Ishikawa (cell line): ENCODE measurements around the gene KCNK15.

Experiments
- CREB1 ChIP-seq: IDR thresholded peaks from 2 replicates; pipeline ENCODE4 v1.6.1; 2012; ENCODE audit warnings: low read depth
- REST ChIP-seq: IDR thresholded peaks from 2 replicates; pipeline ENCODE4 v1.6.1; 2012; ENCODE audit warnings: low read depth, mild to moderate bottlenecking
- TAF1 ChIP-seq: IDR thresholded peaks from 2 replicates; pipeline ENCODE4 v1.6.1; 2012; ENCODE audit warnings: low read depth, mild to moderate bottlenecking
- TEAD4 ChIP-seq: IDR thresholded peaks from 2 replicates; pipeline ENCODE4 v1.6.1; 2012

DNA sequence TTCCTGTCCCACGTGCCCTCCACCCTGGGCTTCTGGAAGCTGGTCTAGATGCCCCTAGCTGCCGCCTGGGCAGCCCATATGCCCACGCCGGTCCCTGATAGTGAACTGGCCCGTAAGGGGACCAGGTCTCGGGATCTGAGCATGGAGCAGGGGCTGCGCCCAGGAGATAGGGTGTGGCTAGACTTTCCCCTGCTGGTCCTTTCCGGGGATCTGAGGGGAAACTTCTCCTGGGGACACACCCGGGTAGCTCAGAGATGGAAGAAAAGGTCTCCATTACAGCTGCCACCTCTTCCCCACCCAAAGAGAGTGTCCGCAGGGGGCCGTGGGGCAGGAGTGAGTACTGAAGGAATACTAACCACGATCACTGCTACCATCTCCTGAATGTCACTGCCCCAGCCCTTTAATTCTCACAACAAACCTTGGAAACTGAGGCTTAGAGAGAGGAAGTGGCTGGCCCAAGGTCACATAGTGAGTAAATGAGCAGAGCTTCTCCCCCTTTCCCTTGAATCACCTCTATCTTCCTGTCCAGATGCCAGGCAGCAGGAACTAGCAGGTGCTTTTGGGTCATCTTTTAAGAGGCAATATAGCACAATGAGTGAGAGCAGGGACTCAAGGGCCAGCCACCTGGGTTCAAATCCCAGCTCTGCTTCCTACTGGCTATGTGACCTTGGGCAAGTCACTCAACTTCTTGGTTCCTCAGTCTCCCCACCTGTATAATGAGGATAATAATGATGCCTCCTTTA is 42.3 kb upstream of the KCNK15 start:
- TF ChIP-seq TEAD4, result no peak
- no peak for TF ChIP-seq TAF1
- no peak for TF ChIP-seq CREB1
- TF ChIP-seq REST, result no peak
